ENCODE measurements around the gene NT5E. TPM values are rescaled to one million over a fixed set of nuclear protein-coding genes. Genes with fewer than 3 reads are reported as not detected.

The NT5E gene
- polyA plus RNA-seq, 1 of the 3 experiments (the other 2 are of a cell fraction) = 443 TPM

- Histone ChIP-seq H3K27me3 (ENCODE audit: insufficient read depth) (no peaks in the 10 kb centered on the region), H4K20me1 (ENCODE audit: insufficient read depth) (no peaks in the 10 kb centered on the region), H3K4me1 (ENCODE audit: control insufficient read depth in 1 of 2, insufficient read depth in 2 of 2, low read depth in 1 of 2, low read length in 1 of 2) (peaks cover 6 to 15% of the 10 kb centered on the region in 2 experiments; a peak in 3 of 4 replicates), H2AFZ (ENCODE audit: low read depth) (no peak overlapping the region), H3K9ac (peak overlapping the region; percentile 16; the same call in 1 of the 2 replicates), H3K9me2 (no peaks in the 10 kb centered on the region), H3K27ac (ENCODE audit: low read depth in 2 of 2, low read length in 1 of 2) (peak overlapping the region; percentile 67 to 92), H3K4me2 (peak overlapping the region; percentile 30), H3K4me3 (ENCODE audit: low read depth in 2 of 2, low read length in 1 of 2) (no peak overlapping the region), H3K36me3 (replicated peaks in 1 of 2; ENCODE audit: control insufficient read depth in 1 of 2, insufficient read depth in 2 of 2, low read length in 1 of 2) (peaks cover 65 to 71% of the 10 kb centered on the region in 2 experiments), H3K9me3 (no peaks in the 10 kb centered on the region), H3F3A (replicated peaks; ENCODE audit: insufficient read depth) (peaks cover 40% of the 10 kb centered on the region), H3K79me2 (ENCODE audit: insufficient read depth) (peaks cover 47% of the 10 kb centered on the region)
- ChIA-PET CTCF (interaction anchor here (0.6 to 3.5 kb wide), 45 partner anchors 9 to 1560 kb away, joined by 3 to 62 read pairs (median 6); partner anchors contain the start of gene NT5E), POLR2A (no interaction called here)
- 34% methylated on average over 8 of the region's 8 CpGs for WGBS (ENCODE audit: low lambda C conversion rate)
- DNase-seq = no peak
- TF ChIP-seq GATA2 (CRISPR knock-in tag; IDR thresholded peaks at IDR 0.05) (no peak), FOSL2 (IDR thresholded peaks at IDR 0.05; ENCODE audit: borderline replicate concordance, low read depth) (no peak), PBX3 (IDR thresholded peaks at IDR 0.05) (peak; percentile 82), MEF2A (IDR thresholded peaks at IDR 0.05; ENCODE audit: borderline replicate concordance, low read depth) (no peak), TEAD4 (IDR thresholded peaks at IDR 0.05; ENCODE audit: borderline replicate concordance, insufficient read depth) (peak; percentile 27; the same call in 1 of the 2 replicates), EZH2phosphoT487 (IDR thresholded peaks at IDR 0.05; ENCODE audit: borderline replicate concordance, low read depth) (no peak), JUND (IDR thresholded peaks at IDR 0.05) (0 out of 2 replicates have a peak, but pooled peaks have one; percentile 21), TAF1 (IDR thresholded peaks at IDR 0.05; ENCODE audit: borderline replicate concordance, low read depth, low read length) (no peak), YY1 (IDR thresholded peaks at IDR 0.05; ENCODE audit: low read depth) (no peak), FOXM1 (IDR thresholded peaks at IDR 0.05; ENCODE audit: low read depth) (0 out of 2 replicates have a peak, but pooled peaks have one; percentile 44), NFIC (IDR thresholded peaks at IDR 0.05; ENCODE audit: borderline replicate concordance) (peak; percentile 78), USF1 (IDR thresholded peaks at IDR 0.05; ENCODE audit: borderline replicate concordance, low read depth) (no peak), POLR2AphosphoS5 (IDR thresholded peaks at IDR 0.05; ENCODE audit: low read depth, low read length) (peak; percentile 69; the same call in 1 of the 2 replicates), SMC3 (IDR thresholded peaks at IDR 0.05; ENCODE audit: low read depth, low read length) (no peak), RFX5 (IDR thresholded peaks at IDR 0.05; ENCODE audit: low read length) (no peak), GABPA (IDR thresholded peaks at IDR 0.05; ENCODE audit: low read depth) (peak; percentile 16; the same call in 1 of the 2 replicates), MXI1 (IDR thresholded peaks at IDR 0.05; ENCODE audit: low read depth, low read length) (no peak), TCF12 (IDR thresholded peaks at IDR 0.05) (peak; percentile 97), CTCF (IDR thresholded peaks at IDR 0.05) (no peak), RXRA (IDR thresholded peaks at IDR 0.05; ENCODE audit: borderline replicate concordance, low read depth) (no peak), USF2 (IDR thresholded peaks at IDR 0.05; ENCODE audit: borderline replicate concordance, low read depth, low read length) (no peak), ELF1 (IDR thresholded peaks at IDR 0.05) (no peak), NRF1 (IDR thresholded peaks at IDR 0.05; ENCODE audit: low read depth, low read length) (no peak), EP300 (IDR thresholded peaks at IDR 0.05; ENCODE audit: borderline replicate concordance in 1 of 2, low read depth in 1 of 2, low read length in 1 of 2) (peak; percentile 56 to 85; a peak in 2 of 4 replicates), ZBTB33 (IDR thresholded peaks at IDR 0.05; ENCODE audit: borderline replicate concordance, low read depth) (no peak), CHD2 (IDR thresholded peaks at IDR 0.05; ENCODE audit: low read length, partially characterized antibody) (no peak), SIN3A (IDR thresholded peaks at IDR 0.05; ENCODE audit: borderline replicate concordance, low read depth, low read length) (0 out of 2 replicates have a peak, but pooled peaks have one; percentile 19)
Measured at GRCh38 chr6:85482206-85482904, 32.5 kb downstream of the NT5E start.
